OCI-LY3 (cell line): ENCODE measurements around the gene ZNF526.

Experiments
- H2AFZ ChIP-seq: fragments of 200-600, 300-600 bp; shearing (Covaris generic); 2 replicates; pipeline ENCODE4 v1.6.0; 2014; ENCODE audit warnings: antibody characterized with exemption, low read depth, low read length
- H3K27ac ChIP-seq: fragments of 200-600, 300-600 bp; sonication (generic); 2 replicates; pipeline ENCODE4 v1.5.1; 2014; ENCODE audit warnings: mild to moderate bottlenecking, low read length, moderate library complexity, mixed read lengths
- H3K27me3 ChIP-seq: fragments of 200-600, 300-600 bp; sonication (generic); 2 replicates; pipeline ENCODE4 v1.6.1; 2014; ENCODE audit warnings: low read depth, low read length, mixed read lengths
- H3K36me3 ChIP-seq: fragments of 200-600, 300-600 bp; sonication (generic); replicated peaks from 2 replicates; pipeline ENCODE3; 2014; ENCODE audit warnings: low read depth, low read length, mixed read lengths
- H3K4me1 ChIP-seq: fragments of 300-600, 200-600 bp; sonication (generic); 2 replicates; pipeline ENCODE4 v1.6.1; 2014; ENCODE audit warnings: low read length, mixed read lengths
- H3K4me2 ChIP-seq: fragments of 200-600, 300-600 bp; sonication (generic); 2 replicates; pipeline ENCODE4 v1.6.1; 2014; ENCODE audit warnings: low read length, mixed read lengths
- H3K4me3 ChIP-seq: fragments of 300-600, 200-600 bp; sonication (generic); 2 replicates; pipeline ENCODE4 v1.5.1; 2014; ENCODE audit warnings: antibody characterized with exemption, mild to moderate bottlenecking, low read length, moderate library complexity
- H3K79me2 ChIP-seq: fragments of 300-600, 200-600 bp; shearing (Covaris generic); 2 replicates; pipeline ENCODE4 v1.6.1; 2014; ENCODE audit warnings: mild to moderate bottlenecking, low read length, mixed read lengths
- H3K9ac ChIP-seq: fragments of 300-600, 200-600 bp; shearing (Covaris generic); 2 replicates; pipeline ENCODE4 v1.6.0; 2014; ENCODE audit warnings: mild to moderate bottlenecking, low read length, moderate library complexity
- H3K9me3 ChIP-seq: fragments of 200-600, 300-600 bp; shearing (Covaris generic); 2 replicates; pipeline ENCODE4 v1.6.1; 2014; ENCODE audit warnings: low read length, mixed read lengths; ENCODE audit not compliant: insufficient read depth
- H4K20me1 ChIP-seq: fragments of 200-600, 300-600 bp; sonication (generic); 2 replicates; pipeline ENCODE4 v1.6.1; 2016; ENCODE audit warnings: low read length, mixed read lengths; ENCODE audit not compliant: insufficient read depth
- CTCF ChIP-seq: fragments of 200-600, 300-600 bp; sonication (generic); IDR thresholded peaks from 2 replicates; pipeline ENCODE4 v1.5.1; 2014; ENCODE audit warnings: antibody characterized with exemption, low read length, low read depth
- EZH2phosphoT487 ChIP-seq: fragments of 200-600 bp; shearing (Covaris generic); IDR thresholded peaks from 2 replicates; pipeline ENCODE4 v1.6.1; 2018; ENCODE audit warnings: antibody characterized with exemption, mixed run types, low read depth

ZNF526 gene

GRCh38 chr19:42197375-42197817, 22.7 kb upstream of the ZNF526 start:
- H3K4me2 ChIP-seq, result peak overlapping the region; percentile 33; the same call in 1 of the 2 replicates
- peaks cover 51% of the 10 kb centered on the region for H3K4me1 ChIP-seq
- peaks cover 58% of the 10 kb centered on the region for H3K36me3 ChIP-seq

GRCh38 chr19:42198676-42199439, 21.3 kb upstream of the ZNF526 start:
- Histone ChIP-seq H3K9ac (peak overlapping the region; percentile 12; the same call in 1 of the 2 replicates), H2AFZ (no peak overlapping the region), H3K27me3 (no peaks in the 10 kb centered on the region), H3K27ac (peak overlapping the region; percentile 93; the same call in 1 of the 2 replicates), H3K4me1 (peaks cover 61% of the 10 kb centered on the region), H3K79me2 (peaks cover 27% of the 10 kb centered on the region), H3K36me3 (peaks cover 64% of the 10 kb centered on the region), H4K20me1 (no peaks in the 10 kb centered on the region), H3K4me2 (peak overlapping the region; percentile 21; the same call in 1 of the 2 replicates), H3K4me3 (no peak overlapping the region), H3K9me3 (0 out of 2 replicates have a peak, but pooled peaks cover under 1% of the 10 kb centered on the region)
- TF ChIP-seq EZH2phosphoT487 (no peak), CTCF (no peak)

More at GRCh38 chr19:42197375-42197817, 22.7 kb upstream of the ZNF526 start:
- H3K27ac ChIP-seq, result peak overlapping the region; percentile 39
- H3K79me2 ChIP-seq, result peaks cover 17% of the 10 kb centered on the region
- no peak overlapping the region for H2AFZ ChIP-seq
- H3K9me3 ChIP-seq, result peaks cover 8% of the 10 kb centered on the region; the same call in 1 of the 2 replicates
- no peak for TF ChIP-seq EZH2phosphoT487
- no peak for TF ChIP-seq CTCF
- peaks cover 5% of the 10 kb centered on the region; the same call in 1 of the 2 replicates for H3K27me3 ChIP-seq
- no peak overlapping the region for H3K4me3 ChIP-seq
- no peaks in the 10 kb centered on the region for H4K20me1 ChIP-seq
- H3K9ac ChIP-seq, result no peak overlapping the region

GRCh38 chr19:42199440-42200115, 20.5 kb upstream of the ZNF526 start:
- Histone ChIP-seq H3K4me2 (peak overlapping the region; percentile 21), H2AFZ (no peak overlapping the region), H3K4me1 (peaks cover 61% of the 10 kb centered on the region), H3K4me3 (no peak overlapping the region), H4K20me1 (no peaks in the 10 kb centered on the region), H3K36me3 (peaks cover 69% of the 10 kb centered on the region), H3K9me3 (no peaks in the 10 kb centered on the region), H3K27ac (peak overlapping the region; percentile 93), H3K9ac (peak overlapping the region; percentile 12; the same call in 1 of the 2 replicates), H3K27me3 (no peaks in the 10 kb centered on the region), H3K79me2 (peaks cover 32% of the 10 kb centered on the region)
- TF ChIP-seq CTCF, result peak; percentile 32
- TF ChIP-seq EZH2phosphoT487, result no peak
